ENCODE results near the gene PPP1R16B.

Gene PPP1R16B

GRCh38 chr20:38827770-38828281, 22.3 kb downstream of the PPP1R16B start:
- no peaks in the 10 kb centered on the region for H3K27me3 ChIP-seq
- H3K36me3 ChIP-seq, result peaks cover 59% of the 10 kb centered on the region
- no peak overlapping the region for H3K4me3 ChIP-seq (ENCODE audit: low read depth, low read length)
- TF ChIP-seq, protein P1, sequence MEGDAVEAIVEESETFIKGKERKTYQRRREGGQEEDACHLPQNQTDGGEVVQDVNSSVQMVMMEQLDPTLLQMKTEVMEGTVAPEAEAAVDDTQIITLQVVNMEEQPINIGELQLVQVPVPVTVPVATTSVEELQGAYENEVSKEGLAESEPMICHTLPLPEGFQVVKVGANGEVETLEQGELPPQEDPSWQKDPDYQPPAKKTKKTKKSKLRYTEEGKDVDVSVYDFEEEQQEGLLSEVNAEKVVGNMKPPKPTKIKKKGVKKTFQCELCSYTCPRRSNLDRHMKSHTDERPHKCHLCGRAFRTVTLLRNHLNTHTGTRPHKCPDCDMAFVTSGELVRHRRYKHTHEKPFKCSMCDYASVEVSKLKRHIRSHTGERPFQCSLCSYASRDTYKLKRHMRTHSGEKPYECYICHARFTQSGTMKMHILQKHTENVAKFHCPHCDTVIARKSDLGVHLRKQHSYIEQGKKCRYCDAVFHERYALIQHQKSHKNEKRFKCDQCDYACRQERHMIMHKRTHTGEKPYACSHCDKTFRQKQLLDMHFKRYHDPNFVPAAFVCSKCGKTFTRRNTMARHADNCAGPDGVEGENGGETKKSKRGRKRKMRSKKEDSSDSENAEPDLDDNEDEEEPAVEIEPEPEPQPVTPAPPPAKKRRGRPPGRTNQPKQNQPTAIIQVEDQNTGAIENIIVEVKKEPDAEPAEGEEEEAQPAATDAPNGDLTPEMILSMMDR (IDR thresholded peaks at IDR 0.05; ENCODE audit: low read depth, low read length), result no peak
- no peak for DNase-seq
- H3K9me3 ChIP-seq, result no peaks in the 10 kb centered on the region
- H3K4me1 ChIP-seq, result peaks cover 9% of the 10 kb centered on the region; the same call in 1 of the 2 replicates

GRCh38 chr20:38828514-38829295, 23.2 kb downstream of the PPP1R16B start:
- DNase-seq, result no peak
- TF ChIP-seq, protein P1 (IDR thresholded peaks at IDR 0.05; ENCODE audit: low read depth, low read length), result no peak
- Histone ChIP-seq H3K9me3 (no peaks in the 10 kb centered on the region), H3K27me3 (no peaks in the 10 kb centered on the region), H3K4me3 (ENCODE audit: low read depth, low read length) (no peak overlapping the region), H3K36me3 (peaks cover 54% of the 10 kb centered on the region), H3K4me1 (peaks cover 9% of the 10 kb centered on the region; the same call in 1 of the 2 replicates)

- TF ChIP-seq, protein P1 (IDR thresholded peaks at IDR 0.05; ENCODE audit: low read depth, low read length), result no peak
- Histone ChIP-seq H3K36me3 (peaks cover 48% of the 10 kb centered on the region), H3K9me3 (no peaks in the 10 kb centered on the region), H3K27me3 (no peaks in the 10 kb centered on the region), H3K4me3 (ENCODE audit: low read depth, low read length) (no peak overlapping the region), H3K4me1 (peaks cover 9% of the 10 kb centered on the region; the same call in 1 of the 2 replicates)
- DNase-seq, result no peak
These were observed 23.9 kb downstream of the PPP1R16B start for GRCh38 chr20:38829296-38829875.

DNA sequence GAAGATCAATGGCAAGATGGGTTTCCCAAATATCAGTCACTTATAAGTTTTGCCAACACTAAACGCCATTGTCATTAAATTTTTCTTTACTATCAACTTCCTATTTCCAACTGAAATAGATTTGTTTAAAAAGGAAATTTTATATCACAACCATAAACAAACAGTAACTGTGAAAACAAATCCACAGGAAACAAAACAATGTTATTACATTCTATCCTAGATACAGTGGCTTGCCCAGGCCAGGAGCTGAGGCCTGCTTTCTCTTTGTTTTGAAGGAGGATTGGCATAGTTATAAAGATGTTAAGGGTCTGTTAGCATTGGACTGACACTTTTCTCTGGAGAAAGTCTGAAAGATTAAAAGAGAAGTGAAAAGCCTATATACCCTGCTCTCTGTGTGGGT, 24.9 kb downstream of the PPP1R16B start:
- Histone ChIP-seq H3K27me3 (no peaks in the 10 kb centered on the region), H3K36me3 (peaks cover 38% of the 10 kb centered on the region), H3K4me3 (ENCODE audit: low read depth, low read length) (no peak overlapping the region), H3K4me1 (peaks cover 5% of the 10 kb centered on the region; the same call in 1 of the 2 replicates), H3K9me3 (no peaks in the 10 kb centered on the region)
- DNase-seq, result no peak
- TF ChIP-seq, protein P1 (IDR thresholded peaks at IDR 0.05; ENCODE audit: low read depth, low read length), result no peak

- TF ChIP-seq, protein P1 (IDR thresholded peaks at IDR 0.05; ENCODE audit: low read depth, low read length), result no peak
- Histone ChIP-seq H3K27me3 (no peaks in the 10 kb centered on the region), H3K9me3 (no peaks in the 10 kb centered on the region), H3K4me3 (ENCODE audit: low read depth, low read length) (no peak overlapping the region), H3K4me1 (no peaks in the 10 kb centered on the region; the same call in 1 of the 2 replicates), H3K36me3 (peaks cover 37% of the 10 kb centered on the region)
- no peak for DNase-seq
These were observed 25.7 kb downstream of the PPP1R16B start for GRCh38 chr20:38831049-38831691.
